ENCODE data around the gene PLXNB3. TPM values are rescaled to one million over a fixed set of nuclear protein-coding genes. Genes with fewer than 3 reads are reported as not detected.

The PLXNB3 gene
- total and polyA plus RNA-seq, 2 of the 13 experiments (the other 11 are each of a cell fraction or from before 2014, with no cell fraction given), result 3.0 to 6.9 TPM

GRCh38 chrX:153724252-153725038 lies 39.6 kb upstream of the PLXNB3 start, which contains the start of the genes ABCD1 and BCAP31:
TSS of gene ABCD1 (plus strand) at chrX:153724856. CDS start at chrX:153725267, 411 bp downstream.
TSS of gene BCAP31 (minus strand) at chrX:153724387. CDS start at chrX:153723244, 1,143 bp downstream.
- no CpG with 5 or more reads among the region's 88 CpGs for WGBS (ENCODE audit: low lambda C conversion rate)
- ChIA-PET CTCF (ENCODE audit: low intra/inter-chr PET ratio, low total read pairs) (no interaction called here), POLR2A (no interaction called here)
- Histone ChIP-seq H3K4me2 (ENCODE audit: low read depth, low read length) (peak within 1 kb of the TSS; percentile 92), H3K27me3 (ENCODE audit: control insufficient read depth in 1 of 2, insufficient read depth in 2 of 2, low read length in 2 of 2) (no peaks in the 10 kb centered on the region), H3K79me2 (ENCODE audit: insufficient read depth, low read length) (peaks cover 53% of the 10 kb centered on the region), H2AFZ (ENCODE audit: low read length) (no peak within 1 kb of the TSS), H3K9me3 (ENCODE audit: low read length) (no peaks in the 10 kb centered on the region), H4K20me1 (ENCODE audit: insufficient read depth, low read length) (peaks cover 37% of the 10 kb centered on the region; the same call in 1 of the 2 replicates), H3K36me3 (replicated peaks in 1 of 2; ENCODE audit: control insufficient read depth in 1 of 2, insufficient read depth in 2 of 2, low read length in 2 of 2) (peaks cover 2 to 13% of the 10 kb centered on the region in 2 experiments; a peak in 4 of 5 replicates), H3K4me3 (replicated peaks in 1 of 3; ENCODE audit: insufficient read depth in 1 of 3, low read depth in 2 of 3, low read length in 3 of 3) (peak within 1 kb of the TSS; percentile 63 to 79 (median 79)), H3K9ac (ENCODE audit: insufficient read depth, low read depth, low read length) (peak within 1 kb of the TSS; percentile 85), H3K4me1 (ENCODE audit: insufficient read depth, low read length) (peaks cover 53% of the 10 kb centered on the region), H3K27ac (ENCODE audit: extremely low read length, insufficient read depth, low read length) (peak within 1 kb of the TSS; percentile 92)
- DNase-seq (ENCODE audit: low spot score) (peak; percentile 78), FAIRE-seq (no peak), ATAC-seq (peak; percentile 32)
- no TSS peak for BruUV-seq (replicated peaks)
- intact Hi-C loops (cut with micrococcal nuclease; ENCODE audit: unreplicated experiment), result no loop called here
- in situ Hi-C loops (cut with HindIII; ENCODE audit: extremely low pct_ligation_motif_present, low pct_unique_long_range_greater_than_20kb), result no loop called here
- TF ChIP-seq CHD2 (IDR thresholded peaks at IDR 0.05; ENCODE audit: low read depth, low read length), result peak; percentile 85
- TF ChIP-seq POLR2AphosphoS5 (IDR thresholded peaks at IDR 0.05; ENCODE audit: low read depth, low read length), result peak; percentile 86
- TF ChIP-seq, protein P1, sequence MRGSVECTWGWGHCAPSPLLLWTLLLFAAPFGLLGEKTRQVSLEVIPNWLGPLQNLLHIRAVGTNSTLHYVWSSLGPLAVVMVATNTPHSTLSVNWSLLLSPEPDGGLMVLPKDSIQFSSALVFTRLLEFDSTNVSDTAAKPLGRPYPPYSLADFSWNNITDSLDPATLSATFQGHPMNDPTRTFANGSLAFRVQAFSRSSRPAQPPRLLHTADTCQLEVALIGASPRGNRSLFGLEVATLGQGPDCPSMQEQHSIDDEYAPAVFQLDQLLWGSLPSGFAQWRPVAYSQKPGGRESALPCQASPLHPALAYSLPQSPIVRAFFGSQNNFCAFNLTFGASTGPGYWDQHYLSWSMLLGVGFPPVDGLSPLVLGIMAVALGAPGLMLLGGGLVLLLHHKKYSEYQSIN (CRISPR knock-in tag; IDR thresholded peaks at IDR 0.05; ENCODE audit: borderline replicate concordance), result no peak
- 0 out of 2 replicates have a peak, but pooled peaks have one; percentile 57 for TF ChIP-seq ZC3H13 (CRISPR knock-in tag; IDR thresholded peaks at IDR 0.05)
- no peak for TF ChIP-seq ZBTB1 (CRISPR knock-in tag; IDR thresholded peaks at IDR 0.05; ENCODE audit: borderline replicate concordance)
- TF ChIP-seq ZNF33B (CRISPR knock-in tag; IDR thresholded peaks at IDR 0.05), result no peak
- peak; percentile 10; the same call in 1 of the 2 replicates for TF ChIP-seq NR2F6 (IDR thresholded peaks at IDR 0.05)
- no peak for TF ChIP-seq NR2F6 (CRISPR knock-in tag; IDR thresholded peaks at IDR 0.05)
- 0 out of 2 replicates have a peak, but pooled peaks have one; percentile 20 for TF ChIP-seq ZNF558 (CRISPR knock-in tag; IDR thresholded peaks at IDR 0.05; ENCODE audit: borderline replicate concordance)
- TF ChIP-seq SUZ12 (IDR thresholded peaks at IDR 0.05; ENCODE audit: low read depth, low read length), result no peak
- no peak for TF ChIP-seq SP140L (CRISPR knock-in tag; IDR thresholded peaks at IDR 0.05; ENCODE audit: borderline replicate concordance)
- peak; percentile 47; the same call in 1 of the 2 replicates for TF ChIP-seq ARID4A (CRISPR knock-in tag; IDR thresholded peaks at IDR 0.05; ENCODE audit: borderline replicate concordance)
- TF ChIP-seq, protein P2, sequence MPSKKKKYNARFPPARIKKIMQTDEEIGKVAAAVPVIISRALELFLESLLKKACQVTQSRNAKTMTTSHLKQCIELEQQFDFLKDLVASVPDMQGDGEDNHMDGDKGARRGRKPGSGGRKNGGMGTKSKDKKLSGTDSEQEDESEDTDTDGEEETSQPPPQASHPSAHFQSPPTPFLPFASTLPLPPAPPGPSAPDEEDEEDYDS (CRISPR knock-in tag; IDR thresholded peaks at IDR 0.05), result peak; percentile 64; the same call in 1 of the 2 replicates
- TF ChIP-seq SALL1 (CRISPR knock-in tag; IDR thresholded peaks at IDR 0.05), result peak; percentile 1; the same call in 1 of the 2 replicates

Data from HepG2 (cell line).